Loucy (cell line): Measurements from ENCODE around the gene FGF3.

Source experiments
- H2AFZ ChIP-seq: fragments of 200-600 bp; sonication (generic); 2 replicates; pipeline ENCODE4 v1.6.0; 2016; ENCODE audit warnings: antibody characterized with exemption, mild to moderate bottlenecking, low read length, moderate library complexity
- H3F3A ChIP-seq: fragments of 200-600 bp; 2 replicates; pipeline ENCODE4 v1.6.0; 2016; ENCODE audit warnings: antibody characterized with exemption, low read depth, mild to moderate bottlenecking
- H3K27me3 ChIP-seq: fragments of 200-600 bp; sonication (generic); 2 replicates; pipeline ENCODE4 v1.6.1; 2014; ENCODE audit warnings: low read length, mild to moderate bottlenecking; ENCODE audit not compliant: insufficient read depth, poor library complexity, severe bottlenecking
- H3K36me3 ChIP-seq: fragments of 200-600 bp; sonication (generic); 2 replicates; pipeline ENCODE4 v1.6.1; 2016; ENCODE audit warnings: low read length; ENCODE audit not compliant: insufficient read depth
- H3K4me1 ChIP-seq: fragments of 200-600 bp; sonication (generic); 2 replicates; pipeline ENCODE4 v1.5.1; 2014; ENCODE audit warnings: low read length, mild to moderate bottlenecking; ENCODE audit not compliant: insufficient read depth, poor library complexity, severe bottlenecking
- H3K4me2 ChIP-seq: fragments of 200-600 bp; sonication (generic); 2 replicates; pipeline ENCODE4 v1.6.0; 2014; ENCODE audit warnings: antibody characterized with exemption, low read length, low read depth, mild to moderate bottlenecking; ENCODE audit not compliant: poor library complexity, severe bottlenecking
- H3K4me3 ChIP-seq: fragments of 200-600 bp; sonication (generic); 2 replicates; pipeline ENCODE4 v1.5.1; 2014; ENCODE audit warnings: low read length, mild to moderate bottlenecking, mixed read lengths; ENCODE audit not compliant: poor library complexity, severe bottlenecking
- H3K79me2 ChIP-seq: fragments of 200-600 bp; sonication (generic); 2 replicates; pipeline ENCODE4 v1.6.1; 2014; ENCODE audit warnings: low read length; ENCODE audit not compliant: insufficient read depth
- H3K9ac ChIP-seq: fragments of 200-600 bp; sonication (generic); 2 replicates; pipeline ENCODE4 v1.6.0; 2014; ENCODE audit warnings: mild to moderate bottlenecking, low read depth, low read length, moderate library complexity; ENCODE audit not compliant: poor library complexity, severe bottlenecking
- H3K9me2 ChIP-seq: fragments of 200-600 bp; sonication (generic); replicated peaks from 2 replicates; pipeline ENCODE4 v1.6.1; 2016; ENCODE audit warnings: low read depth, low read length, mixed read lengths
- H3K9me3 ChIP-seq: fragments of 200-600 bp; sonication (generic); 2 replicates; pipeline ENCODE4 v1.6.1; 2014; ENCODE audit warnings: mild to moderate bottlenecking, antibody characterized with exemption, low read length, low read depth; ENCODE audit not compliant: insufficient read depth
- H4K20me1 ChIP-seq: fragments of 200-600 bp; sonication (generic); 2 replicates; pipeline ENCODE4 v1.6.0; 2014; ENCODE audit warnings: antibody characterized with exemption, low read length, mild to moderate bottlenecking; ENCODE audit not compliant: insufficient read depth, poor library complexity, severe bottlenecking
- CTCF ChIP-seq: fragments of 200-600 bp; sonication (generic); conservative IDR thresholded peaks from 2 replicates; pipeline ENCODE4 v1.5.1; 2014; ENCODE audit warnings: mild to moderate bottlenecking, antibody characterized with exemption, low read length
- EZH2phosphoT487 ChIP-seq: fragments of 200-600 bp; IDR thresholded peaks from 2 replicates; pipeline ENCODE4 v1.6.1; 2018; ENCODE audit warnings: antibody characterized with exemption, mild to moderate bottlenecking, moderate library complexity, borderline replicate concordance

The FGF3 gene

GRCh38 chr11:69818603-69819441, at the start of gene FGF3:
TSS of gene FGF3 (minus strand) at chr11:69819416. CDS start at chr11:69818933, 483 bp downstream.
- no peak within 1 kb of the TSS for H3K4me2 ChIP-seq
- H3K4me1 ChIP-seq: no peaks in the 10 kb centered on the region
- no peak within 1 kb of the TSS for H3K4me3 ChIP-seq
- H3K9me2 ChIP-seq: no peaks in the 10 kb centered on the region
- no peak within 1 kb of the TSS for H2AFZ ChIP-seq
- no peaks in the 10 kb centered on the region for H3K36me3 ChIP-seq
- no peaks in the 10 kb centered on the region for H4K20me1 ChIP-seq
- no peaks in the 10 kb centered on the region for H3K9me3 ChIP-seq
- H3K27me3 ChIP-seq: no peaks in the 10 kb centered on the region
- no peak within 1 kb of the TSS for H3K9ac ChIP-seq
- no peaks in the 10 kb centered on the region for H3K79me2 ChIP-seq
- TF ChIP-seq EZH2phosphoT487: no peak
- TF ChIP-seq CTCF: no peak
- H3F3A ChIP-seq: no peaks in the 10 kb centered on the region

- TF ChIP-seq CTCF (no peak), EZH2phosphoT487 (no peak)
- Histone ChIP-seq H3K4me1 (no peaks in the 10 kb centered on the region), H3K9ac (no peak overlapping the region), H3K9me3 (no peaks in the 10 kb centered on the region), H2AFZ (no peak overlapping the region), H3K4me2 (no peak overlapping the region), H3K79me2 (no peaks in the 10 kb centered on the region), H3K27me3 (no peaks in the 10 kb centered on the region), H3F3A (no peaks in the 10 kb centered on the region), H4K20me1 (no peaks in the 10 kb centered on the region), H3K9me2 (no peaks in the 10 kb centered on the region), H3K36me3 (no peaks in the 10 kb centered on the region), H3K4me3 (no peak overlapping the region)
These were observed 49.7 kb upstream of the FGF3 start for GRCh38 chr11:69868871-69869270.

GRCh38 chr11:69868006-69868810, 49.0 kb upstream of the FGF3 start:
- Histone ChIP-seq H3K9me2 (no peaks in the 10 kb centered on the region), H2AFZ (no peak overlapping the region), H3K4me2 (no peak overlapping the region), H3K4me1 (no peaks in the 10 kb centered on the region), H3K36me3 (no peaks in the 10 kb centered on the region), H4K20me1 (no peaks in the 10 kb centered on the region), H3K27me3 (no peaks in the 10 kb centered on the region), H3K4me3 (no peak overlapping the region), H3K9me3 (no peaks in the 10 kb centered on the region), H3F3A (no peaks in the 10 kb centered on the region), H3K9ac (no peak overlapping the region), H3K79me2 (no peaks in the 10 kb centered on the region)
- TF ChIP-seq EZH2phosphoT487 (no peak), CTCF (no peak)
